ENCODE data around the gene PIGB.
"Not testable (repeated sequence)": the region's sequence is repeated elsewhere in the genome, so short reads cannot be mapped to it uniquely, and the experiment has no call there.

Gene PIGB

GRCh38 chr15:55318588-55319494 lies at the start of gene PIGB, which contains the start of gene PIGBOS1:
TSS of gene PIGB (plus strand) at chr15:55319222. CDS start at chr15:55319251, 29 bp downstream.
TSS of gene PIGBOS1 (minus strand) at chr15:55319123. CDS start at chr15:55317792, 1,331 bp downstream.
- FAIRE-seq (peak; percentile 87), DNase-seq (ENCODE audit: extremely low spot score, insufficient read length, low read depth) (peak; percentile 71)

- FAIRE-seq (no peak), DNase-seq (ENCODE audit: extremely low spot score, insufficient read length, low read depth) (no peak)
Observed at GRCh38 chr15:55270291-55270690, 48.7 kb upstream of the PIGB start.

- no peak for DNase-seq (ENCODE audit: extremely low spot score, insufficient read length, low read depth)
- FAIRE-seq: no peak
Observed at GRCh38 chr15:55276324-55276723, 42.7 kb upstream of the PIGB start.

- peak; percentile 88 for FAIRE-seq
- DNase-seq (ENCODE audit: extremely low spot score, insufficient read length, low read depth): peak; percentile 57
Observed at GRCh38 chr15:55277116-55277564, 41.9 kb upstream of the PIGB start.

GRCh38 chr15:55277715-55278114 lies 41.3 kb upstream of the PIGB start:
- DNase-seq (ENCODE audit: extremely low spot score, insufficient read length, low read depth) (no peak), FAIRE-seq (no peak)

GRCh38 chr15:55279100-55279745 lies 39.8 kb upstream of the PIGB start:
- DNase-seq (ENCODE audit: extremely low spot score, insufficient read length, low read depth): no peak
- FAIRE-seq: no peak

- FAIRE-seq (peak; percentile 97), DNase-seq (ENCODE audit: extremely low spot score, insufficient read length, low read depth) (no peak)
Observed at GRCh38 chr15:55279746-55280351, 39.2 kb upstream of the PIGB start.

- FAIRE-seq; DNase-seq (ENCODE audit: extremely low spot score, insufficient read length, low read depth): not testable (repeated sequence)
Observed at GRCh38 chr15:55280589-55280988, 38.4 kb upstream of the PIGB start.

GRCh38 chr15:55281517-55282228 lies 37.3 kb upstream of the PIGB start:
- FAIRE-seq (no peak), DNase-seq (ENCODE audit: extremely low spot score, insufficient read length, low read depth) (no peak)

- FAIRE-seq (no peak), DNase-seq (ENCODE audit: extremely low spot score, insufficient read length, low read depth) (no peak)
Observed at GRCh38 chr15:55282284-55282833, 36.7 kb upstream of the PIGB start.

- FAIRE-seq (peak; percentile 15), DNase-seq (ENCODE audit: extremely low spot score, insufficient read length, low read depth) (no peak)
Observed at GRCh38 chr15:55283379-55284147, 35.5 kb upstream of the PIGB start.

- FAIRE-seq (no peak), DNase-seq (ENCODE audit: extremely low spot score, insufficient read length, low read depth) (no peak)
Observed at GRCh38 chr15:55284426-55284825, 34.6 kb upstream of the PIGB start.

GRCh38 chr15:55286442-55287189 lies 32.4 kb upstream of the PIGB start:
- not testable (repeated sequence) for DNase-seq (ENCODE audit: extremely low spot score, insufficient read length, low read depth); FAIRE-seq

GRCh38 chr15:55288006-55288717 lies 30.9 kb upstream of the PIGB start:
- FAIRE-seq: no peak
- no peak for DNase-seq (ENCODE audit: extremely low spot score, insufficient read length, low read depth)

- no peak for DNase-seq (ENCODE audit: extremely low spot score, insufficient read length, low read depth)
- FAIRE-seq: no peak
Observed at GRCh38 chr15:55289011-55289745, 29.8 kb upstream of the PIGB start.

GRCh38 chr15:55289746-55290527 lies 29.1 kb upstream of the PIGB start, which contains the start of gene RAB27A:
TSS of gene RAB27A (minus strand) at chr15:55289813. CDS start at chr15:55234934, 54,879 bp downstream.
- DNase-seq (ENCODE audit: extremely low spot score, insufficient read length, low read depth) (peak; percentile 49), FAIRE-seq (peak; percentile 60)

All from GM18507 (cell line).